Activated CD4-positive, alpha-beta T cell treated with anti-CD3 and anti-CD28 coated beads, Interleukin-10, Interleukin-2, amounts not matched to agents 100 ng/mL and 50 ng/mL, durations not matched to agents 16 hours and 8 hours (primary cell): ENCODE measurements around the gene ACSS2.
"Not testable (repeated sequence)": the region's sequence is repeated elsewhere in the genome, so short reads cannot be mapped to it uniquely, and the experiment has no call there.

Experiments
- DNase-seq: peaks from one replicate; pipeline ENCODE4 v3.0.0-alpha.2; 2020

Gene ACSS2

GRCh38 chr20:34875642-34876405 is 588 bp upstream of the ACSS2 start:
- DNase-seq: no peak

GRCh38 chr20:34880215-34880850 is 3.9 kb downstream of the ACSS2 start:
- DNase-seq: no peak

GRCh38 chr20:34880971-34881370 is 4.6 kb downstream of the ACSS2 start:
- not testable (repeated sequence) for DNase-seq

- no peak for DNase-seq
Observed at GRCh38 chr20:34881689-34882088, 5.3 kb downstream of the ACSS2 start.

- DNase-seq: peak; percentile 28
Observed at GRCh38 chr20:34883087-34883688, 6.8 kb downstream of the ACSS2 start.

- no peak for DNase-seq
Observed at GRCh38 chr20:34883809-34884208, 7.4 kb downstream of the ACSS2 start.

- DNase-seq: no peak
Observed at GRCh38 chr20:34884260-34884659, 7.8 kb downstream of the ACSS2 start.

GRCh38 chr20:34886122-34886521 is 9.7 kb downstream of the ACSS2 start:
- no peak for DNase-seq

GRCh38 chr20:34887023-34887422 is 10.6 kb downstream of the ACSS2 start:
- no peak for DNase-seq

GRCh38 chr20:34888468-34888867 is 12.1 kb downstream of the ACSS2 start:
- no peak for DNase-seq

- DNase-seq: peak; percentile 88
Observed at GRCh38 chr20:34891166-34892062, 15.0 kb downstream of the ACSS2 start.

GRCh38 chr20:34892671-34893070 is 16.3 kb downstream of the ACSS2 start:
- DNase-seq: no peak

- no peak for DNase-seq
Observed at GRCh38 chr20:34894723-34895122, 18.3 kb downstream of the ACSS2 start.

- no peak for DNase-seq
Observed at GRCh38 chr20:34895465-34895864, 19.1 kb downstream of the ACSS2 start.

- DNase-seq: no peak
Observed at GRCh38 chr20:34896086-34896621, 19.7 kb downstream of the ACSS2 start.

GRCh38 chr20:34898129-34898528 is 21.7 kb downstream of the ACSS2 start:
- not testable (repeated sequence) for DNase-seq

- not testable (repeated sequence) for DNase-seq
Observed at GRCh38 chr20:34898731-34899130, 22.3 kb downstream of the ACSS2 start.

GRCh38 chr20:34904202-34904621 is 27.8 kb downstream of the ACSS2 start:
- no peak for DNase-seq

GRCh38 chr20:34907616-34908469 is 31.4 kb downstream of the ACSS2 start:
- no peak for DNase-seq

GRCh38 chr20:34915131-34915530 is 38.7 kb downstream of the ACSS2 start:
- DNase-seq: no peak

- DNase-seq: no peak
Observed at GRCh38 chr20:34915749-34916455, 39.5 kb downstream of the ACSS2 start.
